ENCODE data around the gene ZMYM3. TPM values are rescaled to one million over a fixed set of nuclear protein-coding genes. Genes with fewer than 3 reads are reported as not detected.
A peak's percentile ranks its signal among the peaks of the same experiment; 100 is the strongest.

The ZMYM3 gene
- total and polyA plus RNA-seq, 9 of the 15 experiments (the other 6 are each of a cell fraction or from before 2014, with no cell fraction given): 4.3 to 36.3 (median 16.8) TPM

DNA sequence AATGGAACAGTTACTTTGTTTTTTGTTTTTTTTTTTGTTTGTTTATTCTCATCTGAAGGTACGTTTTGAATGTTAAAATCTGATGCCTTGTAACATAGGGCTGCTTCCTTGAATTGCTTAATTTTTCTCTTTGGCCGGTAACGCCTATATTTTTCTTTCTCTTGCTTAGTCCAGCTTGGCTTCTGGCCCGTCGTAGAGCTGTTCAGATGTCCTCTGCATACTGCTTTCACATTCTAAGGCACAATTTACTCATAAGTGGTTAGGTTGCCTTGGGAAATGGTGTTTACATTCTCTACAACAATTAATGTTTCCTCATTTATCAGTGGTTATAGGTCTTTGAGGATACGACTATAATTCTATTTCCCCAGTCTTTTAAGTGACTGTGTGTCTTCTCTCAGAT is 37.4 kb upstream of the ZMYM3 start (continued):
- TF ChIP-seq NCOA2 (IDR thresholded peaks at IDR 0.05; ENCODE audit: partially characterized antibody in 2 of 2): no peak
- no peak for TF ChIP-seq ZFX (CRISPR knock-in tag; IDR thresholded peaks at IDR 0.05)
- no peak for TF ChIP-seq MIER1 (IDR thresholded peaks at IDR 0.05; ENCODE audit: low read depth)
- TF ChIP-seq KDM1A (IDR thresholded peaks at IDR 0.05): no peak
- TF ChIP-seq CBX8 (IDR thresholded peaks at IDR 0.05; ENCODE audit: borderline replicate concordance, extremely low read depth, low read depth, low read length, poor library complexity, severe bottlenecking): no peak
- no peak for TF ChIP-seq ZNF431 (CRISPR knock-in tag; IDR thresholded peaks at IDR 0.05)
- no peak for TF ChIP-seq ATF7 (IDR thresholded peaks at IDR 0.05)
- TF ChIP-seq, protein P1, sequence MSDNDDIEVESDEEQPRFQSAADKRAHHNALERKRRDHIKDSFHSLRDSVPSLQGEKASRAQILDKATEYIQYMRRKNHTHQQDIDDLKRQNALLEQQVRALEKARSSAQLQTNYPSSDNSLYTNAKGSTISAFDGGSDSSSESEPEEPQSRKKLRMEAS (CRISPR knock-in tag; IDR thresholded peaks at IDR 0.05): no peak
- TF ChIP-seq IRF2 (CRISPR knock-in tag; IDR thresholded peaks at IDR 0.05): no peak

DNA sequence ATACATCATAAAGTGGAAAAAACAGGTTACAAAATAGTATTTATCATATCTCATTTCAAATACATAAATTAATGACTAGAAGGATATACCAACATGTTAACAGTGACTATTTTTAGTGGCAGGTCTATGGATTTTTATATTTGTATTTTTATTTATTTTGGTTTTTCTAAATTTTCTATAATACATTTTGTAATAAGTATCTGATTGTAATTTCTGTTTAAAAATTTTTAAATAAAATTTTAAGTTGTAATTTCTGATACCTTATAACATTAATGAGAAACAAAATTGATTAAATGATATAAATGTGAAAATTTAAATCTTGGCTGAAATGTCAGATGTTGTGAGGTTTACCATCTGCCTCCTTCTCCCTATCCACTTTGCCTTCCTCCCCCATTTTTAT is 32.0 kb upstream of the ZMYM3 start:
- DNase-seq (ENCODE audit: extremely low read depth in 1 of 4, low spot score in 3 of 4): no peak
- Histone ChIP-seq H3K4me1 (replicated peaks in 1 of 2; ENCODE audit: control insufficient read depth in 2 of 2, insufficient read depth in 2 of 2, low read length in 2 of 2) (peaks cover 3 to 7% of the 10 kb centered on the region in 2 experiments; a peak in 4 of 5 replicates), H3K9me1 (ENCODE audit: control insufficient read depth, insufficient read depth, low read length) (no peaks in the 10 kb centered on the region), H3K4me2 (ENCODE audit: insufficient read depth, low read length) (peak overlapping the region; percentile 85), H3K9me3 (replicated peaks; ENCODE audit: control insufficient read depth, insufficient read depth, low read depth, low read length) (no peaks in the 10 kb centered on the region), H4K20me1 (replicated peaks; ENCODE audit: control insufficient read depth, insufficient read depth, low read length) (peaks cover 19% of the 10 kb centered on the region; the same call in 1 of the 2 replicates), H3K79me2 (ENCODE audit: control insufficient read depth, insufficient read depth, low read length) (peaks cover 75% of the 10 kb centered on the region), H3K36me3 (ENCODE audit: control insufficient read depth, insufficient read depth, low read length) (peaks cover 50% of the 10 kb centered on the region), H3K27me3 (ENCODE audit: control insufficient read depth in 2 of 2, insufficient read depth in 2 of 2, low read length in 2 of 2) (no peaks in the 10 kb centered on the region), H3K27ac (ENCODE audit: extremely low read depth, low read depth, low read length) (no peak overlapping the region), H2AFZ (ENCODE audit: low read depth, low read length) (no peak overlapping the region), H3K4me3 (peak overlapping the region; percentile 80), H3K9ac (ENCODE audit: insufficient read depth in 1 of 2, low read depth in 2 of 2, low read length in 2 of 2) (peak overlapping the region in 1 of 2 experiments; percentile 99; a peak in 3 of 4 replicates)
- BruUV-seq (replicated peaks): no TSS peak
- CTCF ChIA-PET (ENCODE audit: low intra/inter-chr PET ratio): no interaction called here
- POLR2A ChIA-PET: no interaction called here
- FAIRE-seq: no peak
- no peak for ATAC-seq
- intact Hi-C loops (cut with micrococcal nuclease) (no loop called here), in situ Hi-C loops (cut with MboI) (no loop called here)
- TF ChIP-seq ZNF766 (CRISPR knock-in tag; conservative IDR thresholded peaks at IDR 0.05): no peak
- no peak for TF ChIP-seq ZNF551 (CRISPR knock-in tag; IDR thresholded peaks at IDR 0.05)
- TF ChIP-seq BACH1 (tag; IDR thresholded peaks at IDR 0.05): no peak
- TF ChIP-seq, protein P2, sequence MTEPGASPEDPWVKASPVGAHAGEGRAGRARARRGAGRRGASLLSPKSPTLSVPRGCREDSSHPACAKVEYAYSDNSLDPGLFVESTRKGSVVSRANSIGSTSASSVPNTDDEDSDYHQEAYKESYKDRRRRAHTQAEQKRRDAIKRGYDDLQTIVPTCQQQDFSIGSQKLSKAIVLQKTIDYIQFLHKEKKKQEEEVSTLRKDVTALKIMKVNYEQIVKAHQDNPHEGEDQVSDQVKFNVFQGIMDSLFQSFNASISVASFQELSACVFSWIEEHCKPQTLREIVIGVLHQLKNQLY (CRISPR knock-in tag; conservative IDR thresholded peaks at IDR 0.05): no peak
- 0 out of 2 replicates have a peak, but pooled peaks have one; percentile 43 for TF ChIP-seq POLR2G (IDR thresholded peaks at IDR 0.05; ENCODE audit: low read depth, low read length)
- TF ChIP-seq ZNF282 (CRISPR knock-in tag; IDR thresholded peaks at IDR 0.05): no peak
- TF ChIP-seq, protein P3, sequence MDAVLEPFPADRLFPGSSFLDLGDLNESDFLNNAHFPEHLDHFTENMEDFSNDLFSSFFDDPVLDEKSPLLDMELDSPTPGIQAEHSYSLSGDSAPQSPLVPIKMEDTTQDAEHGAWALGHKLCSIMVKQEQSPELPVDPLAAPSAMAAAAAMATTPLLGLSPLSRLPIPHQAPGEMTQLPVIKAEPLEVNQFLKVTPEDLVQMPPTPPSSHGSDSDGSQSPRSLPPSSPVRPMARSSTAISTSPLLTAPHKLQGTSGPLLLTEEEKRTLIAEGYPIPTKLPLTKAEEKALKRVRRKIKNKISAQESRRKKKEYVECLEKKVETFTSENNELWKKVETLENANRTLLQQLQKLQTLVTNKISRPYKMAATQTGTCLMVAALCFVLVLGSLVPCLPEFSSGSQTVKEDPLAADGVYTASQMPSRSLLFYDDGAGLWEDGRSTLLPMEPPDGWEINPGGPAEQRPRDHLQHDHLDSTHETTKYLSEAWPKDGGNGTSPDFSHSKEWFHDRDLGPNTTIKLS (IDR thresholded peaks at IDR 0.05; ENCODE audit: borderline replicate concordance, low read depth): no peak
- TF ChIP-seq, protein P4, sequence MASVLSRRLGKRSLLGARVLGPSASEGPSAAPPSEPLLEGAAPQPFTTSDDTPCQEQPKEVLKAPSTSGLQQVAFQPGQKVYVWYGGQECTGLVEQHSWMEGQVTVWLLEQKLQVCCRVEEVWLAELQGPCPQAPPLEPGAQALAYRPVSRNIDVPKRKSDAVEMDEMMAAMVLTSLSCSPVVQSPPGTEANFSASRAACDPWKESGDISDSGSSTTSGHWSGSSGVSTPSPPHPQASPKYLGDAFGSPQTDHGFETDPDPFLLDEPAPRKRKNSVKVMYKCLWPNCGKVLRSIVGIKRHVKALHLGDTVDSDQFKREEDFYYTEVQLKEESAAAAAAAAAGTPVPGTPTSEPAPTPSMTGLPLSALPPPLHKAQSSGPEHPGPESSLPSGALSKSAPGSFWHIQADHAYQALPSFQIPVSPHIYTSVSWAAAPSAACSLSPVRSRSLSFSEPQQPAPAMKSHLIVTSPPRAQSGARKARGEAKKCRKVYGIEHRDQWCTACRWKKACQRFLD (CRISPR knock-in tag; IDR thresholded peaks at IDR 0.05): no peak

Data from K562 (cell line).